Measurements from ENCODE around the gene AQP3.

AQP3 gene

GRCh38 chr9:33419708-33420303 lies 27.6 kb downstream of the AQP3 start:
- no peak for TF ChIP-seq CTCF (IDR thresholded peaks at IDR 0.05; ENCODE audit: extremely low read depth, missing control alignments)
- no peak for DNase-seq (ENCODE audit: low spot score)

- DNase-seq (ENCODE audit: low spot score) = no peak
- no peak for TF ChIP-seq CTCF (IDR thresholded peaks at IDR 0.05; ENCODE audit: extremely low read depth, missing control alignments)
These were observed 29.3 kb downstream of the AQP3 start for GRCh38 chr9:33418090-33418489.

- DNase-seq (ENCODE audit: low spot score) = no peak
These were observed 30.4 kb downstream of the AQP3 start for GRCh38 chr9:33416996-33417395.

GRCh38 chr9:33415501-33416038 lies 31.8 kb downstream of the AQP3 start:
- DNase-seq (ENCODE audit: low spot score) = peak; percentile 75
- peak; percentile 69 for TF ChIP-seq CTCF (IDR thresholded peaks at IDR 0.05; ENCODE audit: extremely low read depth, missing control alignments)

More at GRCh38 chr9:33416996-33417395, 30.4 kb downstream of the AQP3 start:
- no peak for TF ChIP-seq CTCF (IDR thresholded peaks at IDR 0.05; ENCODE audit: extremely low read depth, missing control alignments)

GRCh38 chr9:33414889-33415500 lies 32.4 kb downstream of the AQP3 start:
- no peak for DNase-seq (ENCODE audit: low spot score)
- TF ChIP-seq CTCF (IDR thresholded peaks at IDR 0.05; ENCODE audit: extremely low read depth, missing control alignments) = no peak

- DNase-seq (ENCODE audit: low spot score) = no peak
- no peak for TF ChIP-seq CTCF (IDR thresholded peaks at IDR 0.05; ENCODE audit: extremely low read depth, missing control alignments)
These were observed 33.1 kb downstream of the AQP3 start for GRCh38 chr9:33414268-33414667.

- TF ChIP-seq CTCF (IDR thresholded peaks at IDR 0.05; ENCODE audit: extremely low read depth, missing control alignments) = no peak
These were observed 39.3 kb downstream of the AQP3 start for GRCh38 chr9:33408087-33408486.

More at GRCh38 chr9:33408087-33408486, 39.3 kb downstream of the AQP3 start:
- DNase-seq (ENCODE audit: low spot score) = no peak
